ENCODE data around the gene ZDHHC12.

ZDHHC12 gene

DNA sequence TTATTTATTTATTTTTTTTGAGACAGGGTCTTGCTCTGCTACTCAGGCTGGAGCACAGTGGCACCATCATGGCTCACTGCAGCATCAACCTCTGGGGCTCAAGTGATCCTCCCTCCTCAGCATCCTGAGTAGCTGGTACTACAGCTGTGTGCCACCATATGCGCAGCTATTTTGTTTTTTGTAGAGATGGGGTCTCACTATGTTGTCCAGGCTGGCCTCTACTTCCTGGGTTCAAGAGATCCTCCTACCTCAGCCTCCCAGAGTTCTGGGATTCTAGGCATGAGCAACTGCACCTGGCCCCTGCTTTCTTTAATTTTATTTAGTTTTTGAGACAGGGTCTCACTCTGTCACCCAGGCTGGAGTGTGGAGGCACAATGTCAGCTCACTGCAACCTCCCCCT is 19.5 kb upstream of the ZDHHC12 start:
- TF ChIP-seq, protein P1, sequence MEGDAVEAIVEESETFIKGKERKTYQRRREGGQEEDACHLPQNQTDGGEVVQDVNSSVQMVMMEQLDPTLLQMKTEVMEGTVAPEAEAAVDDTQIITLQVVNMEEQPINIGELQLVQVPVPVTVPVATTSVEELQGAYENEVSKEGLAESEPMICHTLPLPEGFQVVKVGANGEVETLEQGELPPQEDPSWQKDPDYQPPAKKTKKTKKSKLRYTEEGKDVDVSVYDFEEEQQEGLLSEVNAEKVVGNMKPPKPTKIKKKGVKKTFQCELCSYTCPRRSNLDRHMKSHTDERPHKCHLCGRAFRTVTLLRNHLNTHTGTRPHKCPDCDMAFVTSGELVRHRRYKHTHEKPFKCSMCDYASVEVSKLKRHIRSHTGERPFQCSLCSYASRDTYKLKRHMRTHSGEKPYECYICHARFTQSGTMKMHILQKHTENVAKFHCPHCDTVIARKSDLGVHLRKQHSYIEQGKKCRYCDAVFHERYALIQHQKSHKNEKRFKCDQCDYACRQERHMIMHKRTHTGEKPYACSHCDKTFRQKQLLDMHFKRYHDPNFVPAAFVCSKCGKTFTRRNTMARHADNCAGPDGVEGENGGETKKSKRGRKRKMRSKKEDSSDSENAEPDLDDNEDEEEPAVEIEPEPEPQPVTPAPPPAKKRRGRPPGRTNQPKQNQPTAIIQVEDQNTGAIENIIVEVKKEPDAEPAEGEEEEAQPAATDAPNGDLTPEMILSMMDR (conservative IDR thresholded peaks at IDR 0.05) = no peak
- no peak for TF ChIP-seq ZFX (IDR thresholded peaks at IDR 0.05)
- no peak overlapping the region for H3K27ac ChIP-seq

GRCh38 chr9:128742401-128742800 is 18.5 kb upstream of the ZDHHC12 start:
- TF ChIP-seq, protein P1 (conservative IDR thresholded peaks at IDR 0.05) = no peak
- TF ChIP-seq ZFX (IDR thresholded peaks at IDR 0.05) = no peak
- no peak overlapping the region for H3K27ac ChIP-seq

DNA sequence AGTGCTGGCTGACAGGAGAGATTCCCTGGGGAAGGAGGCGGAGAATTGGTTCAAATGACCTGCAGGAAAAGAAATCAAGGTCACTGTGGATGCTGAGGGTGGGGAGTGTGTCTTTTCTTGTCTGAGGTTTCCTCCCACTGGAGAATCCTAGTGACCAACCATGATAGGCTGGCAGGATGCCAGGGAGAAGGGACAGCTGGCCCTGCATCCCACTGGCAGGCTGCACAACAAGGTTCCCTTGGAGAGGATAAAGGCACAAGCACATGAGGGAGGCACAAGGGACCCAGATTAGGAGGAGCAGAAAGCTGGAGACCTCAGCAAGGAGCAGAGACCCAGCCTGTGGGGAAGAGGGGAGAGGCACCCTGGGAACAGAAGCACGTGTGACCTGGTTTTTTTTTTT is 11.4 kb upstream of the ZDHHC12 start:
- TF ChIP-seq, protein P1 (conservative IDR thresholded peaks at IDR 0.05) = no peak
- TF ChIP-seq ZFX (IDR thresholded peaks at IDR 0.05) = no peak
- H3K27ac ChIP-seq = no peak overlapping the region

GRCh38 chr9:128733256-128733655 is 9.3 kb upstream of the ZDHHC12 start:
- H3K27ac ChIP-seq = no peak overlapping the region
- no peak for TF ChIP-seq ZFX (IDR thresholded peaks at IDR 0.05)
- TF ChIP-seq, protein P1 (conservative IDR thresholded peaks at IDR 0.05) = peak; percentile 84

DNA sequence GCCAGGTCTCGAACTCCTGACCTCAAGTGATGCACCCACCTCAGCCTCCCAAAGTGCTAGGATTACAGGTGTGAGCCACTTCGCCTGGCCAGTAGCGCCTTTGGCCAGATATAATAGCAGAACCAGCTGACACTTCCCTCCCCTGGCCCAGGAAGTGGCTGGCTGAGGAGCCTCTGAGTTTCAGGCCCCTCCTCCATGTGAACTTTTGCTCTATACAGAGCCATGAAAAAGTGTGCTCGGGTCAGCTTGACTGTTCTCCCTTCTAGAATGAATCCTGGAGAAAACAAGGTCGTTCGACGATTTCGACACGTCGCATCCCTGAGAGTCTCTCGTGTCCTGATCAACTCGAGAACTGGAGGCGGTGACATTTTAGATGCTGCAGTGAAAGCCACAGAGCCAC is 8.6 kb upstream of the ZDHHC12 start:
- H3K27ac ChIP-seq = no peak overlapping the region
- TF ChIP-seq ZFX (IDR thresholded peaks at IDR 0.05) = no peak
- TF ChIP-seq, protein P1 (conservative IDR thresholded peaks at IDR 0.05) = no peak

GRCh38 chr9:128731691-128732090 is 7.8 kb upstream of the ZDHHC12 start:
- no peak overlapping the region for H3K27ac ChIP-seq
- no peak for TF ChIP-seq ZFX (IDR thresholded peaks at IDR 0.05)
- TF ChIP-seq, protein P1 (conservative IDR thresholded peaks at IDR 0.05) = no peak

GRCh38 chr9:128731093-128731492 is 7.2 kb upstream of the ZDHHC12 start:
- no peak for TF ChIP-seq ZFX (IDR thresholded peaks at IDR 0.05)
- TF ChIP-seq, protein P1 (conservative IDR thresholded peaks at IDR 0.05) = no peak
- no peak overlapping the region for H3K27ac ChIP-seq
